ENCODE data around the gene INO80E.

DNA sequence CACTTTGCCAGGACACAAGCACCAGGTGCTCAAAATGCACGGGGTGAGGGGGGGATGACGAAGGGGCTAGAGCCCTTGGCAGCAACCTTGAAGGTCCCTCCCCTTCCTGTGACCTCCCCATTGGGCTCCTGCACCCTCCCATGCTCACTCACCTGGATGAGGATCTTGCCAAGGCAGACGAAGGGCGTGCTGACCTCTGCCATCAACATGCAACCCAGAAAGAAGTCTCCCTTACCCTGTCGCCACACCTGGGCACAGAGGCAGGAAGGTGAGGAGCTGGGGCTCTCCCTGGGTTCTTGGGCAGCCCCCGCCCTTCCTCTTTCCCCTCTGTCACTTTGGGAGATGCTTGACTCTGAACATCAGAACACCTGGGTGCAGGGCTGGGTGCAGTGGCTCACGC lies 29.5 kb downstream of the INO80E start:
- TF ChIP-seq, protein P1, sequence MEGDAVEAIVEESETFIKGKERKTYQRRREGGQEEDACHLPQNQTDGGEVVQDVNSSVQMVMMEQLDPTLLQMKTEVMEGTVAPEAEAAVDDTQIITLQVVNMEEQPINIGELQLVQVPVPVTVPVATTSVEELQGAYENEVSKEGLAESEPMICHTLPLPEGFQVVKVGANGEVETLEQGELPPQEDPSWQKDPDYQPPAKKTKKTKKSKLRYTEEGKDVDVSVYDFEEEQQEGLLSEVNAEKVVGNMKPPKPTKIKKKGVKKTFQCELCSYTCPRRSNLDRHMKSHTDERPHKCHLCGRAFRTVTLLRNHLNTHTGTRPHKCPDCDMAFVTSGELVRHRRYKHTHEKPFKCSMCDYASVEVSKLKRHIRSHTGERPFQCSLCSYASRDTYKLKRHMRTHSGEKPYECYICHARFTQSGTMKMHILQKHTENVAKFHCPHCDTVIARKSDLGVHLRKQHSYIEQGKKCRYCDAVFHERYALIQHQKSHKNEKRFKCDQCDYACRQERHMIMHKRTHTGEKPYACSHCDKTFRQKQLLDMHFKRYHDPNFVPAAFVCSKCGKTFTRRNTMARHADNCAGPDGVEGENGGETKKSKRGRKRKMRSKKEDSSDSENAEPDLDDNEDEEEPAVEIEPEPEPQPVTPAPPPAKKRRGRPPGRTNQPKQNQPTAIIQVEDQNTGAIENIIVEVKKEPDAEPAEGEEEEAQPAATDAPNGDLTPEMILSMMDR (IDR thresholded peaks at IDR 0.05; ENCODE audit: low read length), result no peak
- no peak for TF ChIP-seq EZH2 (optimal IDR thresholded peaks at IDR 0.05; ENCODE audit: low read depth, low read length)
- no peak for TF ChIP-seq EZH2phosphoT487 (IDR thresholded peaks at IDR 0.05; ENCODE audit: low read length)
